Epithelial cell of proximal tubule (primary cell): Measurements from ENCODE around the gene ELN. TPM values are rescaled to one million over a fixed set of nuclear protein-coding genes. Genes with fewer than 3 reads are reported as not detected.

Experiments used
- DNase-seq: peaks from one replicate; pipeline ENCODE4 v3.0.0-alpha.2; 2011; ENCODE audit warnings: low read depth
- H3K4me3 ChIP-seq: 2 replicates; pipeline ENCODE4 v1.5.1; 2011; ENCODE audit warnings: low read depth, mild to moderate bottlenecking, low read length
- total RNA-seq: library from RNA; depleted of rRNA; stranded (reverse); fragments of >200 nt; gene quantifications from 2 replicates; pipeline ENCODE4 v1.2.3, GENCODE V29; 2015
- TF ChIP-seq, protein P1 (sequence below): conservative IDR thresholded peaks from 2 replicates; pipeline ENCODE4 v1.5.1; 2012; ENCODE audit warnings: low read depth, mild to moderate bottlenecking, low read length

Gene ELN
- total RNA-seq, 1 donor from 2014 or later, result 0.12 TPM

DNA sequence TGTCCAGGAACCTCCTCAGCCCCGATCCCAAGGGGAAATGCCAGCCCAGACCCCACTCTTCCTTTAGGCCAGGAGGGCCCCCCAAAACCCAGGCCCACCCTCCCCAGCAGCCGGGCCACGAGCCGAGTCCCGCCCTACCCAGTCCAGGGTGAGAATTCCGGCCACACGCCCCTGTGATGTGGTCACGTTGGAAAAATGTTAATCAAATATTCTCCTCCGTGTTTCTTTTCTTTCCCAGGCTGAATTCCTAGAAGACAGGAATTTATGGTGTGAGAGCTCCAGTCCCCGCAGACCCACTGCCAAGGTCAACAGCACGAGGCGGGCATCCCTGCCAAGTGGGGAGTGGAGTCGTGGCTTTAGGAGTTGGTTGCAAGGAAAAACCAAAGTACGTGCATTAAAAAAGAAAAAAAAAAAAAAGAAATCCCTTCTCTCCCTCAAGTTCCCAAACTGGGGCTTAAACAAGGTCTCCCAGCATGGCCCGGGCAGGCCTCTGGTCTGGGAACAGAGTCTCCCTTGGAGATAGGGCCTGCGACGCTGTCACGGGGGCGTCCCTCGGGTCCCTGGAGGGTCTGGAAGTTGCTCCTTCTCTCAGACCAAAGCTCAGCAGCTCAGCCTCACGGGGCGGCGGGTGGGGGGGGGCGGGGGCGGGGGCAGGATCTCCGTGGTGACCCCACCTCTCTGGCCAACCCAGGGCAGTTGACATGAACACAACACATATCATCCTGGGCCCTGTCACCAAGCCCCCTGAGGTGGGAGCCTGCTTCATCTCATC, 28.1 kb upstream of the ELN start:
- no peak overlapping the region for H3K4me3 ChIP-seq
- DNase-seq, result no peak
- TF ChIP-seq, protein P1, sequence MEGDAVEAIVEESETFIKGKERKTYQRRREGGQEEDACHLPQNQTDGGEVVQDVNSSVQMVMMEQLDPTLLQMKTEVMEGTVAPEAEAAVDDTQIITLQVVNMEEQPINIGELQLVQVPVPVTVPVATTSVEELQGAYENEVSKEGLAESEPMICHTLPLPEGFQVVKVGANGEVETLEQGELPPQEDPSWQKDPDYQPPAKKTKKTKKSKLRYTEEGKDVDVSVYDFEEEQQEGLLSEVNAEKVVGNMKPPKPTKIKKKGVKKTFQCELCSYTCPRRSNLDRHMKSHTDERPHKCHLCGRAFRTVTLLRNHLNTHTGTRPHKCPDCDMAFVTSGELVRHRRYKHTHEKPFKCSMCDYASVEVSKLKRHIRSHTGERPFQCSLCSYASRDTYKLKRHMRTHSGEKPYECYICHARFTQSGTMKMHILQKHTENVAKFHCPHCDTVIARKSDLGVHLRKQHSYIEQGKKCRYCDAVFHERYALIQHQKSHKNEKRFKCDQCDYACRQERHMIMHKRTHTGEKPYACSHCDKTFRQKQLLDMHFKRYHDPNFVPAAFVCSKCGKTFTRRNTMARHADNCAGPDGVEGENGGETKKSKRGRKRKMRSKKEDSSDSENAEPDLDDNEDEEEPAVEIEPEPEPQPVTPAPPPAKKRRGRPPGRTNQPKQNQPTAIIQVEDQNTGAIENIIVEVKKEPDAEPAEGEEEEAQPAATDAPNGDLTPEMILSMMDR, result no peak

DNA sequence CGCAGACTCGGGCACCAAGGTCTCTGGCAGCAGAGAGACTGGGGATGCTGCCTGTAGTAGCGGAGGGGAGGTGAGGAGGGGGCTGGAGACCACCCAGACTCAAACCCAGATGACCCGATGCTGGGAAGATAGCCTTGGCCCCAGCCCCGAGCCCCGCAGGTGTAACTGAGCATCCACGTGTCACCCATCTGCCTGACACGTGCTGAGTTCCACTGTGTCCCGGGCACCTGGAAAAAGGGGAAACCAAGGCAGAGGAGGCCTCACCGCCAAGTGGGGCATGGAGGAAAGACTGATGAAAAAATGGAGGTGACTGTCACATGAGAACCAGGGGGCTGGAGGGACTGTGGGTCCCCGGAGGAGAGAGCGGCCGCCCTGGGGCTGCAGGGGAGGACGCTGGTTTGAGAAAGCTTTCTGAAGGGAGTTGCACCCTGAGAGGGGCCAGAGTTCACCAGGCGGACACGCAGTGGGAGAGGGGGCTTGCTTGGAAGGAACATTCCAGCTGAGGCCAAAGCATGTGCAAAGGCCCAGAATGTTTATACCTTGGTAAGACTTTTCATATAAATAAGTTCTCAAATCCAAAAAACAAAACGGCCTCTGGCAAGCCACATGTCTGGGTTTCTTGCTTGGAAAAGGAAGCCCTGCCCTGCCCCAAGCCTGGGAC, 27.4 kb upstream of the ELN start:
- TF ChIP-seq, protein P1, result no peak
- no peak for DNase-seq
- no peak overlapping the region for H3K4me3 ChIP-seq

DNA sequence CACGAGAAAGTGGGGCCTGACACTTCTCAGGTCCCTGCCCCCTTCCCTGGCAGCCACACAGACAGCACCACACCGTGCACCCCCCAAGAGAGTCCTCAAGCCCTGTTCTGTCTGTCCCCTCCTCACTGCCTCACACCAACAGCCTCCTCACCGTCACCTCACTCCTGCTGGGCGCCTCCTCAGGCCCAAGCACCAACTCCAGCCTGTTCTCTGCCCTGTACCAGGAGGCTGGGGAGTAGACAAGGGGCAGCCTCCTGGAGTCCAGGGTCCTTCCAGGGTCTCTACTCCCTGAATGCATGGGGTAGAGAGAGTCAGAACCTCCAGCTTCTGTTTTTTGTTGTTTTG, 26.9 kb upstream of the ELN start:
- H3K4me3 ChIP-seq, result no peak overlapping the region
- TF ChIP-seq, protein P1, result no peak
- DNase-seq, result no peak

DNA sequence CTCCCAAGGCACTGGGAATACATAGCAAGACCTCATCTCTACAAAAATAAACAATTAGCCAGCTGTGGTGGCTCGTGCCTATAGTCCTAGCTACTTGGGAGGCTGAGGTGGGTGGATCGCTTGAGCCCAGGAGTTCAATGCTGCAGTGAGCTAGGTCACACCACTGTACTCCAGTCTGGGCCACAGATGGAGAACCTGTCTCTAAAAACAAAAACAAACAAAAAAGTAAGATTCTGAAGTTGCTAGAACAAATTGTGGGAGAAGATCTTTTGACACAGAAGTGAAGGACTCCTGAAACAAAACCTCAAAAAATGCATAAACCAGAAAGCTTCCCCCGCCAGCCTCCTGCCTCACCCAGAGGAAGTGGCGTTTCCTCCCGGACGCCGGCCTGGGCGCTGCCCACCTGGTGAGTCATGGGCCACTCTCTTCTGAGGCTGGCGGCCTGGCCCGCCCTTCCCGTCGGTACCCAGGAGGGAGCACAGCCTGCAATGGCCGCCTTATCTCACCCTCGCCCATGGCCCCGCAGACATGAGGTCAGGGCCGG, 25.4 kb upstream of the ELN start:
- DNase-seq, result no peak
- H3K4me3 ChIP-seq, result no peak overlapping the region
- TF ChIP-seq, protein P1, result no peak

DNA sequence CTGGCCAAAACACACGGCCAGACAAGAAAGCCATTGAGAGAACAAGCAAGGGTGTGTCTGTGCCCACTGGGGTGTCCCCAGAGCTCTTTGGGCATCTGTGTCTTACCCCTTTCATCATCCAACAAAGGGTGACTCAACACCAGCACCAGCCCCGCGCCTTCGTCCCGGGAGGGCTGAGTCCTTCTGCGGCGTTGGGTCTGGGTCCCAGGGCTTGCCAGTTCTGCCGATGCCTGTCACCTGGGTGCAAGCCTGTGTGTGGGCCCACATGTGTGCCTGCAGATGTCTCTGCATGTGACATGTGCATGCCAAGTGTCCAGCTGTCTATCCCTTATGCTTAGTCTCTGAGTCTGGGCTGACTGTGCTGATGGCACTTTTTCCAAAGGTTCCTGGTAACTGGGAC, 24.4 kb upstream of the ELN start:
- H3K4me3 ChIP-seq, result no peak overlapping the region
- no peak for DNase-seq
- TF ChIP-seq, protein P1, result no peak

DNA sequence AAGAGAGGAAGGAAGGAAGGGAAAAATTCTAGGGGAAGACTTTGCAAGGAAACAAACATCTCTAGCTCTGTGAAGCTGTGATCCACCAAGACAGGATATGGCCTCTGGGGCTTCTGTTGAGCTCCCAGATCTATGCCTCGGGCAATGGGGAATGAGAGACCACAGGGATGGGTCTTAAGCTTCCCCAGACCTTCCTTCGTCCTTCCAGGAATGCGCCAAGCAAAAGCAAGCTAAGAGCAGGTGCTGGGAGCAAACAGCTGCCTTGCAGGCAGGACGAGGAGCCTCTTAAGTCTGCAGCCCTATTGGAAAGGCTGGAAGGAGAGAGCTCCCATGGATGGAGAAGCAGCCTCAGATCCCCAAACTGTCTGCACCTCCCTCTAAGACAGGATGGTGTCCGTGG, 21.9 kb upstream of the ELN start:
- TF ChIP-seq, protein P1, result no peak
- DNase-seq, result no peak
- no peak overlapping the region for H3K4me3 ChIP-seq
